Breast epithelium (tissue), 4 donors: ENCODE results near the gene HNRNPCL2. TPM values are rescaled to one million over a fixed set of nuclear protein-coding genes. Genes with fewer than 3 reads are reported as not detected.
"Not testable (repeated sequence)": the region's sequence is repeated elsewhere in the genome, so short reads cannot be mapped to it uniquely, and the experiment has no call there.

Experiments
- DNase-seq, 2 donors: peaks; one replicate each; pipeline ENCODE4 v3.0.0-alpha.2; 2019; ENCODE audit warnings: low spot score in 2 of 2
- H3K27ac ChIP-seq, 2 donors: fragments of 200-600 bp; sonication (generic) in 1 of 2; one replicate each; pipeline ENCODE4 v1.5.1; 2016 to 2019; ENCODE audit warnings: mild to moderate bottlenecking in 1 of 2
- H3K27me3 ChIP-seq, 2 donors: fragments of 200-600 bp; sonication (generic) in 1 of 2; one replicate each; pipeline versions ENCODE4 v1.5.1 to v1.6.0; 2017 to 2019; ENCODE audit warnings: control low read depth in 1 of 2, mild to moderate bottlenecking in 1 of 2
- H3K36me3 ChIP-seq: fragments of 200-600 bp; one replicate; pipeline ENCODE4 v1.5.1; 2019
- H3K4me1 ChIP-seq, 2 donors: fragments of 200-600 bp; sonication (generic); one replicate each; pipeline ENCODE4 v1.5.1; 2016 to 2019; ENCODE audit warnings: control low read depth in 1 of 2
- H3K4me3 ChIP-seq, 3 donors: fragments of 200-600 bp; sonication (generic); 1 replicate in 2 of 3; 2 replicates in 1 of 3; pipeline ENCODE4 v1.5.1; 2016 to 2019; ENCODE audit warnings: mild to moderate bottlenecking in 3 of 3, moderate library complexity in 2 of 3
- H3K9me3 ChIP-seq, 2 donors: fragments of 200-600 bp; sonication (generic) in 1 of 2; one replicate each; pipeline ENCODE4 v1.5.1; 2016 to 2019; ENCODE audit warnings: control low read depth in 1 of 2
- intact Hi-C: fragments of 100-400 bp; cut with DNase I; formaldehyde crosslinking; loops from one replicate; pipeline ENCODE4 v1.15.1; 2023; ENCODE audit warnings: low total_unique reads
- total RNA-seq, 3 donors: library from RNA; depleted of rRNA; stranded (reverse); fragments of >200 nt; gene quantifications; one replicate each; pipeline ENCODE4 v1.1.0, GENCODE V29; 2016

HNRNPCL2 gene
- not detected for total RNA-seq

DNA sequence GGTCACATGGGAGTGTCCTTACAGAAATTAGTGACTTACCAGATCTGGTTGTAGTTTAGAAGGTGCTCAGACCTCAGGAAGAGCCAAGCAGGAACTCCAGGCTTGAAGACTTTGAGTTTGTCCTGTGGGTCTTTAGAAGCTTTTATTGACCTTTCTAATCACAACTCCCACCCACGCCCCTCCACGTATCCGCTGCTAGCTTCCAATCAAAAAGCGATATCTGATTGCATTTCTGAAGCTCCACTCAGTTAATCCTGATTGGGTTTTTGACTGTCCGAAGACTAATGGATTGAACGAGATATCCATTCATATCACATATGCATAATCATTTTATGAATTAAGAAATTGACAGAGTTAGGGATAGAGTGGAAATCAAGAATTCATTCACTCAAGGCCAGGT lies at the start of gene HNRNPCL2:
TSS of gene HNRNPCL2 (minus strand) at position 101 of the 400 bp plus-strand sequence. CDS start 454 bp downstream, outside the sequence.
- H3K27me3 ChIP-seq, H3K36me3 ChIP-seq, intact Hi-C loops, H3K4me1 ChIP-seq, DNase-seq, H3K9me3 ChIP-seq, H3K4me3 ChIP-seq, H3K27ac ChIP-seq: not testable (repeated sequence)

- H3K27ac ChIP-seq, H3K27me3 ChIP-seq, H3K36me3 ChIP-seq, H3K4me1 ChIP-seq, DNase-seq, intact Hi-C loops, H3K4me3 ChIP-seq, H3K9me3 ChIP-seq: not testable (repeated sequence)
Observed at GRCh38 chr1:13165531-13165930, 48.9 kb upstream of the HNRNPCL2 start, which contains the start of gene HNRNPCL4. Gene HNRNPCL4 (minus strand): TSS chr1:13165631. CDS start chr1:13165467, 164 bp downstream.

DNA sequence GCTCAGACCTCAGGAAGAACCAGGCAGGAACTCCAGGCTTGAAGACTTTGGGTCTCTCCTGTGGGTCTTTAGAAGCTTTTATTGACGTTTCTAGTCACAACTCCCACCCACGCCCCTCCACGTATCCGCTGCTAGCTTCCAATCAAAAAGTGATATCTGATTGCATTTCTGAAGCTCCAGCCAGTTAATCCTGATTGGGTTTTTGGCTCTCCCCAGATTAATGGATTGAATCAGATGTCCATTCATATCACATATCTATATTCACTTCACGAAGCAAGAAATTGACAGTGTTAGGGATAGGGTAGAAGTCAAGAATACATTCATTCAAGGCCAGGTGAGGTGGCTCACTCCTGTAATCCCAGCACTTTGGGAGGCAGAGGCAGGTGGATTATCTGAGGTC lies 39.3 kb upstream of the HNRNPCL2 start, which contains the start of gene PRAMEF26:
TSS of gene PRAMEF26 (minus strand) at position 101 of the 400 bp plus-strand sequence. CDS start 2,914 bp downstream, outside the sequence.
- H3K27me3 ChIP-seq, H3K4me1 ChIP-seq, intact Hi-C loops, H3K4me3 ChIP-seq, H3K27ac ChIP-seq, H3K36me3 ChIP-seq, DNase-seq, H3K9me3 ChIP-seq: not testable (repeated sequence)

- H3K4me3 ChIP-seq, DNase-seq, H3K36me3 ChIP-seq, H3K27ac ChIP-seq, H3K27me3 ChIP-seq, H3K4me1 ChIP-seq, intact Hi-C loops, H3K9me3 ChIP-seq: not testable (repeated sequence)
Observed at GRCh38 chr1:13070474-13070873, 46.2 kb downstream of the HNRNPCL2 start, which contains the start of gene PRAMEF25. Gene PRAMEF25 (plus strand): TSS chr1:13070774. CDS start chr1:13073694, 2,920 bp downstream.

Other genes starting within 250 kb of the HNRNPCL2 start
- not detected for gene PRAMEF4, start 230.7 kb downstream of the HNRNPCL2 start, total RNA-seq
- not detected for gene PRAMEF10, start 218.6 kb downstream of the HNRNPCL2 start, total RNA-seq
- not detected for gene PRAMEF7, start 200.2 kb downstream of the HNRNPCL2 start, total RNA-seq
- not detected for gene PRAMEF6, start 169.3 kb downstream of the HNRNPCL2 start, total RNA-seq
- gene PRAMEF27, start 60.3 kb downstream of the HNRNPCL2 start, total RNA-seq: not detected
- not detected for gene HNRNPCL3, start 56.1 kb downstream of the HNRNPCL2 start, total RNA-seq
- not detected for gene PRAMEF25, start 46.1 kb downstream of the HNRNPCL2 start, total RNA-seq
- not detected for gene PRAMEF26, start 39.2 kb upstream of the HNRNPCL2 start, total RNA-seq
- gene HNRNPCL4, start 48.8 kb upstream of the HNRNPCL2 start, total RNA-seq: not detected
- gene PRAMEF9, start 55.0 kb upstream of the HNRNPCL2 start, total RNA-seq: not detected
- not detected for gene PRAMEF13, start 84.6 kb upstream of the HNRNPCL2 start, total RNA-seq
- gene PRAMEF18, start 109.3 kb upstream of the HNRNPCL2 start, total RNA-seq: not detected
- gene PRAMEF5, start 137.3 kb upstream of the HNRNPCL2 start, total RNA-seq: not detected
- gene PRAMEF8, start 168.3 kb upstream of the HNRNPCL2 start, total RNA-seq: not detected
- not detected for gene PRAMEF33, start 186.7 kb upstream of the HNRNPCL2 start, total RNA-seq
- not detected for gene PRAMEF15, start 198.7 kb upstream of the HNRNPCL2 start, total RNA-seq
- not detected for gene PRAMEF14, start 230.3 kb upstream of the HNRNPCL2 start, total RNA-seq